Fibroblast of peridontal ligament (primary cell): Measurements from ENCODE around the gene PIP4K2C.
"Not testable (repeated sequence)": the region's sequence is repeated elsewhere in the genome, so short reads cannot be mapped to it uniquely, and the experiment has no call there.

Source experiments
- DNase-seq: peaks from one replicate; pipeline ENCODE4 v3.0.0-alpha.2; 2010; ENCODE audit errors: extremely low read depth

PIP4K2C gene

DNA sequence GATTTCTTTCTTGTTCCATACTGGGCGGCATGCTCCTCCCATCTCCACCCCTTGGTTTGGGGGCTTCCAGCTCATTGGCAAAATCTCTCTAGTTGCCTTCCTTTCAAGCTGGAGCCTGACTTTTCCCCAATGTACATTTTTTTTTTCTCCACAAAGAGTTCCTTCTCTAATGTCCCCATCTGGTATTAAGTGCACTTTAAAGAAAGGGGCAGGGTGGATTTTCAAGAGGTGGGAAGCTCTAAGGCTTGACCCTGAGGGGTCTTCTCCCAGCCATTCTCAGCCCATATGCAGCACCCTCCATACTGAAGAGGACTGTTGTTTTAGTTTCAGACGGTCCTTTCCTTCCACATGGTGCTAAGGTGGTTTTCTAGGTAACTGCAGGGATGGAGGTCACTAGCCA is 5.8 kb upstream of the PIP4K2C start:
- DNase-seq, result no peak

DNA sequence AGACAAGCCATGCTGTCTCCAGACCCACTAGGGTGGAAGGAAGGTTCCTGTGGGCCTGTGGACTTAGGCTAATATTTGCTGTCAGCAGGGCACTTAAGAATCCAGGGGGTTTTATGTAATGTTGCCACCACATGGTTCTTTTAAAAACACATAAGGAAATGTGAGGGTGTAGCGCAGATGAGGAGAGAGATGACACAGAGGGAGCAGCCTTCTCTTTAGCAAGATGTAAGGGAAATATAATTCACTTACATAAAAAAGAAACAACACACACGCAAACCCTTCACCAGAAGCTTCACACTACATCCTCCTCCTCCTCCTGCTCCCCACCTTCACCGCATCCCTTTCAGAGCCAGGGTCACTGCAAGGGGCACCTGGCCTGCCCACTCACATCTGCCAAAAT is 4.9 kb upstream of the PIP4K2C start:
- DNase-seq, result no peak

DNA sequence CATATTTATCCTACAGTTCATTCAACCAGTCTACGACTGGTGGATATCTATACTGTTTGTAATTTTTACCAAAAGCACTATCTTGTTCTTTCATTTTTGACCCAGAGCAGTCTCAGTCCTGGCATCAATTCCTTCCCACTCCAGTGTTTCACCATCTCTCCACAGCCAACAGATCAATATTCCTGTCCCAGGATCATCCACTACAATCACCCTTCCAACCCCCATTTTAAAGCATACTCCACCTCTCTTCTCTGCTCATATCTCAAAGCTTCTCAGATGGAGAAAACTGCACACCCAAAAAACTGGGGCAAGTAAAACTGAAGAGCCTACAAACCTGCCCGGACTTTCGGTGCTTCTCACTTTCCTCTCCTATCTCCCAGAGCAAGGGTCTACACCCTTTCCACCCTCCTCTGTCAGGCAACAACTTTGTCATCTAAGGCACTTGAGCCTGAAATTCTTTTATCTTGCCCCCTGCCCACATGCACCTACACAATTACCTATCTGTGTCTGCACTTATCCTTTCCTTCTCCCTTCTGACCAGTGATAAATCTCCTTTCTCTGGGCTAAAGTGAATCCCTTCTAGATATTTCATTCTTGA is 4.1 kb upstream of the PIP4K2C start:
- DNase-seq, result no peak

DNA sequence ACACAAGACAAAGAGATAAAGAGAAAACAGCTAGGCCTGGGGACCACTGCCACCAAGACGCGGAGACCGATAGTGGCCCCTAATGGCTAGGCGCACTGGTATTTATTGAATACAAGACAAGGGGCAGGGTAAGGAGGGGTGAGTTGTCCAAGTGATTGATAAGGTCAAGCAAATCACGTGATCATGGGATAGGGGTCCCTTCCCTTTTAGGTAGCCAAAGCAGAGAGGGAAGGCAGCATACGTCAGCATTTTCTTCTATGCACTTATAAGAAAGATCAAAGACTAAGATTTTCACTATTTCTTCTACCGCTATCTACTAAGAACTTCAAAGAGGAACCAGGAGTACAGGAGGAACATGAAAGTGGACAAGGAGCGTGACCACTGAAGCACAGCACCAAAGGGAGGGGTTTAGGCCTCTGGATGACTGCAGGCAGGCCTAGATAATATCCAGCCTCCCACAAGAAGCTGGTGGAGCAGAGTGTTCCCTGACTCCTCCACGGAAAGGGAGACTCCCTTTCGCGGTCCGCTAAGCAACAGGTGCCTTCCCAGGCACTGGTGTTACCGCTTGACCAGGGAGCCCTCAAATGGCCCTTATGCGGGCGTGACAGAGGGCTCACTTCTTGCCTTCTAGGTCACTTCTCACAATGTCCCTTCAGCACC is 1.9 kb upstream of the PIP4K2C start:
- DNase-seq, result not testable (repeated sequence)

DNA sequence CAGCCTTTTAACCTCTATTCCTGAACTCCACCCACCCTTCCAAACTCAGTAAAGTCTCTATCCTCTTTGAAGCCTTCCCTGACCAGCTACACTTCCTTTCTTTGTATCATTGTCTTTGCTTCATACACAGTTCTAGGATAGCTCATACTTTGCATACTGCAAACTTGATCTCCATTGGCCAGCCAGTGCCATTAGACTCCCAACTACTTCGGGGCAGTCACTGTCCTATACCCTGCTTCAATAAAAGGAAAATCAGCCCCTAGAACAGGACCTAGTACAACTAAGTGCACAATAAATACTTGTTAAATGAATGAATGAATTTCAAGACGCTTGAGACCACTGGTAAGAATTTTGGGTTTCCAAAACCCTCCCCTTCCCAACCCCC is 521 bp upstream of the PIP4K2C start:
- DNase-seq, result no peak

DNA sequence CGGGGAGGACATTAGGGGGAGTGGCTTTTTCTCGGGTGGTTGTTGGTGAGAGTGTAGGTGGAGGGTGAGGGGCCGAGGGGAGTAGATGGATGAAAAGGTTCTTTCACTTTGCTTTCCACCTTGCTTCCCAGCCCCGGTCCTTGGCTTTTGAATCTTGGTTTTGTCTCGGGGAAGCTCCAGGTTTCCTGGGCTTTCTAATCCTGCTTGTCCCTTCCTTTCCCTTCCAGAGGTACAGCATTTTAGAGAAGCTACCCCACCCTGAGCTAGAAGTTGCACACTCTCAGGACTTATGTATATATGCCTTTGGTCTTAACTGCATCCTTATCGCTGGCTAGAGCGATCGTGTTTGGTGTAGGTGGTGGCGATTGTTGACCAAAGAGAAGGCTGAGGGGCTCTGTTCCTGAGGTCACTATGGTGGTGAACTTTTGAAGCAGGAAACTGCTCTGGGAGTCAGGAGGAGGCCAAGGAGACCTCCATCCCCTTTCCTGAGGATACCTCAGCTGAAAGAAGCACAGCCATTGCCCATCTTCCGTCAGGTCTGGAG is 862 bp downstream of the PIP4K2C start:
- DNase-seq, result no peak

DNA sequence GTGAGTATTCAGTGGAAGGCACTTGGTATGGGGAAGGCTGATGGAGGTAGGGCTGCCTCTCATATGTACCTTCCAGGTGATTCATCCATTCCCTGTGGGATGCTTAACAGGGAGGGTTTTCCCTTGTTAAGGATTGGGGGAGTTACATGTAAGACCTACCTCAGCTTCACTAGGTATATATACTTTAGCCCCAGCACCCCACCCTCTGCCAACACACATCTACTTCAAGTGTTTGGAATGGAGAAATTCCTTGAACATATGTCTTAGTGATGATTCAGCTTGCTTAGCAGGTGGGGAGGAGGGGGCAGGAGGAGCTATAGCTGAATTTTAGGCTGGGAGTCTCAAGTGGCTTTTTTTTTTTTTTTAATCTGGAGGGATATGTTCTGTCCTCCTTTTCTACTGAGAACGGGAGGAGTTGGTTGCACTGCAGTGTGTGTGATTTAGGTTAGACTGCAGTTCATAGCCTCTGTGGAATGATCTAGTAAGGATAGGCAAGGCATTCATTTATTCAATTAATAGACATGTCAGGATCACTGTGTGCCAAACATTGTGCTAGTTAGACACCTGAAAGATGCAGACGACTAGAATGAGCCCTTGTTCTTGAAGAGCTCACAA is 1.7 kb downstream of the PIP4K2C start:
- DNase-seq, result no peak

DNA sequence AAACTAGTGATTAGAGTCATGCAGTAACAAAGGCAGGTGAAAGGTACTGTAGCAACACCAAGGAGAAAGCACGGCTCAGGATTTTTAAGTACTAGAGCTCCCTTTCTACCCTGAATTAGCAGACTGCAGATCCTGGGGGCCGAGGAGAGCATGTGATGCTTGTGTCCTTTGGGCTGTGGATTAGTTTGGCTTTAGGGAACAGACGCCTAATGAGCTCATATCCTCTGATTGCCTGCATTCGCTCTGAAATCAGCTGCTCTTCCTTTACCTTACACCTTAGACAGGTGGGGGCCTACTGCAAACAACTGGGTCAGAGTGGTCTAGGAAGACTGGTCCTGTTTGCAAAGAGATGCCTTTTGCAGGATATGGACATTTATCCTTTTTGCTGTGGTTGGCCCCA is 2.2 kb downstream of the PIP4K2C start:
- DNase-seq, result no peak

DNA sequence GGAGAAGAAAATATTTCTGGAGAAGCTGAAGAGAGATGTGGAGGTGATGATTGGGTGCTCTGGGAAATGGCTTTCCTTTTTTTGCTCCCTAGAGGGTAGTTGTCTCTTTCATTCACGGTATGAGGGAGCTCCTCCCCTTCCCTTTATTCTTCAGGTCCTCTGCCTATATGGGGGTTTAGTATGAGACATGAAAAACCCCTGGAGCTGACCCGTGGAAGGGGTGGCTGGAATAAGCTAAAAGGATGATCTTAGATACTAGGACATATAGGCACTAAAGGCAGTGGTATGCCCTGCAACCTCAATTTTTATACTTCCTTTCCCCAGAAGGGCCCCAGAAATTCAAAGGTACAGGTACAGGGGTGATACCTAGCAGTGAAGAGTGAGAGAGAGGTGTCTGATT is 9.4 kb downstream of the PIP4K2C start:
- no peak for DNase-seq

DNA sequence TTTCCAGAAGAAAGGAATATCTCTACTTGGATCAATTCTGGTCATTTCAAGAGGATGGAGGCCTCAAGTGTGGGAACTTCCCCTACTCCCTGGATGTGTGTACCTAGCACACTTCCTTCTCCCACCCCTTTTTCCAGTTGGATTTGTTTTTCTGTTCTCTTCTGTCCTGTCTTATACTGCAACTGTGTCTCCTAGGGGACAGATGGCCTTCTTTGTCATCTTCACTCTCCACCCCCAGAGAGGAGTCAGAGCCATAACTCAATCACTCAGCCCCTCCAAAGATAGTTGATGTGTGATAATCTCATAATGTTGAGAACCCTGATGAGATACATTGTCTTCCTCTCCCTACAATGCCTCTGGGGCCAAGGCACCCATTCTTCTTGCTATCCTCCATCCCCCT is 11.6 kb downstream of the PIP4K2C start:
- no peak for DNase-seq

DNA sequence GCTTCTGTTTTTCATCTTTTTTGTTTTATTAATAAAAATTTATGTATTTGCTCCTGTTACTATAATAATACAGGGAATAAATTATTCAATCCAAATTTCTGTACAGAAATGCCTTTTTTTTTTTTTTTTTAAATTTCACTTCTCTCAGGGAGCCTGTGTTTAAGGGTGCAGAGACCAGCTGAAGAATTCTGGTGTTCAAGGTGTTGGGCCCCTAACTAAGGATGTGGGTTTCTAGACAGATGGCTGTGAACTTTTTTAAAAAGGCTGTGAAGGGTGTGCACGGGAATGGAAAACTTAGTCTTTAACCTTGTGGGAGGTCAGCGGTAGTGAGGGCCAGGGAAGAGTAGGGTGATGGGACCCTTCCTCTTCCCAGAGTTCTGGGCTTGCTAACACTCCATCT is 12.3 kb downstream of the PIP4K2C start:
- DNase-seq, result no peak

DNA sequence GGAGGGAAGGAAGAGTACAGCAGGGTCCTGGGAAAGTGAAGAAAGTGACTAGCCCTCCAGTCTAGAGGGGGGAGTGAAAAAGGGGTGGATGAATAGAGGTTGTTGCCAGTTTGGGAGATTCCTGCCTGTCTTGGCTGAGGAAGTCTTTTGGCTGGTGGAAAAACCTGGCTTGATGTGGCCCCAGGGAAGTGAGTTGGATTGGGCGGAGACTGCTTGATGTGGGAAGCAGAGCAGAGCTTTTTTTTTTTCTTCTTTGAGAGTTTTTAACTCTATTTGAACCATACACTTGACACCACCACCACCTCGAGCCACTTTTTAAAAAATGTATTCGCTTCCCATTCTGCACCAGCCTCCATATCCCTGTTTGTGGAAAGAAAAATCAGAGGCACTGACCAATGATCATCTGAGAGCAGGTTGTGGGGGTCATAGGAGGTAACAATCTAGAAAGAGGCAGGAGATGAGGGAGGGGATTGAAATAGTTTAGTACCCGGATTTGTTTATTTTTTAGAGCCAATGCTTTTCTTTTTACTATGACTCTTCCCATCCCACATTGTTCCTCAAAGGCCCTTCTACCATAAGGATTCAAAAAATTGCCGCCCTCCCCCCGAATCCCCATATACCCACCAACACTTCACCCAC is 12.9 kb downstream of the PIP4K2C start:
- DNase-seq, result peak; percentile 67

DNA sequence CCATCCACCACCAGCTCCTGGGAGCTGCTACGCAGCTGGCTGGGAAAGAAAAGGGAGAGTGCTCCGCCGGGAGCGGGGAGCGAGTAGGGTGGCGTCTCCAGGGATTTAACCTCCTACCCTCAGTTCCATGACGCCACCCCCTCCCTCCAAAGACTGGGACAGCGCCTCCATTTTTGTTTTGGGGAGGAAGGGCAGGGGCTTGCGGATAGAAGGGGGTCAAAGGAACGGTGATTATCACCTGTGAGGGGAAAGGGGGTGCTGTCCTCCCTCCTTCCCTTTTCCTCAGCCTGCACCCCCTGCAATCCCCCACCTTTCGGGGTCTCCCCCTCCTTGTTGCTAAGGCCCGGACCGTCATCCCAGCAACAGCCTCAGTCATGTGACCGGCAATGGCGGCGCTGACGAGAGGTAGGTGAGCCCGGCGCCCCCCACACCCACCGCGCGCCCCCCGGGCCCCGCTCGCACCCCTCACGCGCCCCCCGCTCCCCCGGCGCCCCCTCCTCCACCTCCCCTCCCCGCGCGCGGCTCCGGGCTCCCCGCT is 13.5 kb downstream of the PIP4K2C start, which contains the start of gene DTX3:
TSS of gene DTX3 (plus strand) at position 371 of the 538 bp plus-strand sequence. CDS start 1,694 bp downstream, outside the sequence.
- DNase-seq, result peak; percentile 29

DNA sequence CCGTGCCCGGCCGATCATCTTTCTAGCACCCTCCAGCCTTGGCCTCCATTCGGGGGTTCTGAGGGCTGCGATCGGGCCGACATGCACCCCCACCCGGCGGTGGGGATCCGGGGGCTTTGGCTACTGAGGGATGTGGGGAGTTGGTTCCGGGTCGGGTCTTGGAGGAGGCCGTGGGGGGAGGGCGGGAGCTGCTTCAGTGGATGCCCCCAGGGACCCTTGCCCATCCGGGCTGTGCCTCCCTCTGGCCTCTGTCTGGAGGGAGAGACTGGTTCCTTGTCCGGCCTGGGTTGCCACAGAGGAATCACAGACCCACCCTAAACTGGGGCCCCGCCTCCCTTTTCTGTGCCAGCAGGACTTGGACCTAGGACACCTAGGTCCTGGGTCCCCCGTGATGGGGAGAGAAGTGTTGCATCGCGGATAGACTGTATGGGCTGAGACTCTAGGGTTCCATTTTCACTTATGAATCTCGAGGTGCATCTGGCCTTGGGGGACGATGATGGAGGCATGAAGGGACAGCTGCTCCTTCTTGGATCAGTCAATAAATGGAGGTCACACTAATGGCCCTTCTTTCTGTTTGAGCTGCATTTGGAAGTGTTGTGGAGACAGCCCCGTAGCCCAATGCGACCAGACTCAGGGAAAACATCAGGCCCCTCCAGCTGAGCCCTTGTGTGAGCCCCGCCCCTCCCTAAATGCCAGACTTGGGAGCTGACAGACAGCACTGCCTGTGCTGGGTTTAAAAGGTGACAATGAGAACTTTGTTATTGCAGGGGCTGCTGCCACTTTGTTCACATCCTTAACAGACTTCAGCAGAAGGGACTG is 14.2 kb downstream of the PIP4K2C start:
- DNase-seq, result peak; percentile 25

DNA sequence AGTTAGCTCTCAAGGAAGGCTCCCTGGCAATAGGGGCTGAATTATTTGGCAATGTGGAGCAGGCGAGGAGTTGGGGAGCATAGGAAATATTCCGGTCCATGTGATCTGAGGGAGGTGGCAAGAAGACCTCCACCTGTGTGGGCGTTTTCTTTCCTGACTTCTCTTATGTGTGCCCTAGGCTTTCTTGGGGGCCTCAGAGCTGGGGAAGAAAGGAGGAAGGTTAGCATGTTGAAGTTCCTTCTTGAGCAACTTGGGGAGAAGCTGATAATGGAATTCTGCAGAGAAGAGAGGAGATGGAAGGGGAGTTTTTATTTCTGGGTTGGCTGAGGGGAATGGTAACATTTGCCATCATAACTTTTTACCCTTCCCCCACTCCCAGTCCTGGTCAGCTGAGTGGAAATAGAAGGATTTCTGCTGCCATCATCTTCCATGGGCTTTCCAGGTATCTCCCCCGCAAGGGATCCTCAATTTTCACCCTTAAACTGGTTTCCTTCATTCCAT is 14.9 kb downstream of the PIP4K2C start:
- DNase-seq, result no peak

DNA sequence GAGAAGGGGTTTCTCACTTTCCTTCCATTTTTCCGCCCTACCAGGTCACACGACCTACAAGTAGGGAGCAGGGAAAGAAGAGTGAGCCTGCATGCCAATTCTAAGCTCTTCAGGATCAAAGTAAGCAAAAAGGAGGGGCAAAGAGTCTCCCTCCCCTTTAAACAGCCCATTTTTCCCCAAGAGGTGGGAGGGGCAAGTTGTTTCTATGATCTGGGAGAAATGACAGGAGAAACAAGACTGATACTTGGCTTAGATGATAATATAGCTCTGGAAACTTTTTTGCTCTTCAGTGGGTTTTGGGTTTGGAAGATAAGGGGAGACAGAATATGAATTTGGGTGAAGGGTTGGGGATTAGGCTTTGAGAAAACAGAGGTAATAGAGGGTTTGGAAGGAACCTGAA is 15.4 kb downstream of the PIP4K2C start:
- DNase-seq, result no peak

DNA sequence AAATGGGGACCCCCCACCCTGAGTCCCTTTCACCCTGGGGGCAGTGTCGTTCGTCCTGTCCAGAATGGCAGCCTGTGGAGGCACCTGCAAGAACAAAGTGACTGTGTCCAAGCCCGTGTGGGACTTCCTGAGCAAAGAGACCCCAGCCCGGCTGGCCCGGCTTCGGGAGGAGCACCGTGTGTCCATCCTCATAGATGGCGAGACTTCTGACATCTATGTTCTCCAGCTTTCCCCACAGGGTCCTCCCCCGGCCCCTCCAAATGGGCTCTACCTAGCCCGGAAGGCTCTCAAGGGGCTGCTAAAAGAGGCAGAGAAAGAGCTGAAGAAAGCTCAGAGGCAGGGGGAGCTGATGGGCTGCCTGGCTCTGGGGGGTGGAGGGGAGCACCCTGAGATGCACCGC is 15.8 kb downstream of the PIP4K2C start:
- DNase-seq, result no peak

DNA sequence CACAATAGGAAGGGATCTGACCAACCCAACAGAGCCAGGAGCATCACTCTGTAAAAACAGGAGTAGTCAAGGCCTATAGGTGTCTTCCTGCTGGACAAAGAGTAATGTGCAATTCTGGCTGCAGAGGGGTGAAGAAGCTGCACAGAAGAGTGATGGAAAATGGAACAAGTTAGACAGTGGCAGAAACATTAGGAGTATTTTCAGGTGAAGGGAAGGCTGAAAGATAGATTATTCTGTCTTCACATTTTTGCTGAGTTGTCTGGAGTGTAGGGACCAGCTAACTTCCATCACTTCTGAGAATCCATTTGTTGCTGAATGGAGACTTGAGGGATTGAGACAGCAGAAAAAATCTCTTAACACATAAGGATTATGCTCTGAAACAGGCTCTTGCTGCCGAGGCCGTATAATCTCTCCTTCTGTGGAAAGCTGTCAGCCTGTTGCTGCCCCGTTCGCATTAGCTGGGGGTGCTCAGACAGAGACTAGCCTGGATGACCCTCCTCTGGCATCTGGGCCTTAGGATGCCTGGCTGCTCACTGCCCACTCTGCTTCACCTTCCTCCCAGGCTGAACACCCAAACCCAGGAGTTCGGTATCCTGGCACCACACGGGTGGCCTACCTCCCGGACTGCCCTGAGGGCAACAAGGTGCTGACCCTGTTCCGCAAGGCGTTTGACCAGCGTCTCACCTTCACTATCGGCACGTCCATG is 17.1 kb downstream of the PIP4K2C start:
- DNase-seq, result no peak

DNA sequence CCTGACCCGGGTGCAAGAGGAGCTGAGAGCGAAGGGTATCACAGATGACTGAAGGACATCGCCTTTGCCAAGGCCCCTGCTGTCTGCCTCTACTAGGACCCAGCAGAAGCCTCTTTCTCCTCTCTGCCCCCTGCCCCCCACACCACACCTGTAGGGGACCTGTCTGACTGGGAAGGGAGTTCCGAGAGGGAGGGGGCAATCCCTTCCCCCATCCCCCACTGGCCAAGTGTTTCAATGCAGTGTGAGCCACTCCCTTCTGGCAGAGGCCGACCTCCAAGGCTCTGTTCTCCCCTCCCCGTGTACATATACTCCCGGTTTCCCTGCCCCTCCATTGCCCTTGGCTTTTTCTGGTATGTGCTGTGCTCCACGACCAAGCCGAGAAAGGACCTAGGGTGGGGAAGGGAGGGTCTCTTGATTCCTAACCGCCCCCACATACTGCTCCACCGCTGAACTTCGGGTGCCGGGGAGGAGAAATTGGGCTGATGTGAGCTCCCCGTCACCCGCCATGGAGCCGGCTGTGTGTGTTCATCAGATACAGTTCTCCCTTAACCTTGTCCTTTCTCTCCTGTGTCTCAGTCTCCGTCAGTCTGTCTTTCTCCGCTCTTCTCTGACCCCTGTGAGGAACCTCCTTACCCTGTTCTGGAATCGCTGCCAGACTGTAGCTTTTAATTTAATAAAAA is 18.2 kb downstream of the PIP4K2C start:
- no peak for DNase-seq
